K562 (cell line): ENCODE data around the gene PTGR2. TPM values are rescaled to one million over a fixed set of nuclear protein-coding genes. Genes with fewer than 3 reads are reported as not detected.

Source experiments
- ATF6 ChIP-seq: sonication (generic); formaldehyde crosslinking; IDR thresholded peaks from 2 replicates; pipeline ENCODE4 v1.4.0; 2020; ENCODE audit warnings: mild to moderate bottlenecking, missing genetic modification reagents
- CHD1 ChIP-seq: fragments of 200-600 bp; sonication (generic); IDR thresholded peaks from one replicate; pipeline ENCODE4 v1.6.1; 2012; ENCODE audit warnings: mild to moderate bottlenecking, moderate library complexity, low read length, inconsistent platforms
- ERF ChIP-seq: fragments of 450-650 bp; formaldehyde crosslinking; IDR thresholded peaks from 2 replicates; pipeline ENCODE4 v1.4.0; 2020; ENCODE audit warnings: mild to moderate bottlenecking, mixed read lengths
- FOXJ3 ChIP-seq: sonication (generic); formaldehyde crosslinking; IDR thresholded peaks from 2 replicates; pipeline ENCODE4 v1.4.0; 2020; ENCODE audit warnings: mild to moderate bottlenecking, missing genetic modification reagents
- FOXP1 ChIP-seq: sonication (generic); formaldehyde crosslinking; IDR thresholded peaks from 2 replicates; pipeline ENCODE4 v1.8.0; 2022; ENCODE audit warnings: mild to moderate bottlenecking, missing genetic modification reagents
- HDAC1 ChIP-seq, 2 experiments: fragments of 450-650 bp; IDR thresholded peaks; 2 replicates each; pipeline ENCODE4 v1.6.1; 2016 to 2017; ENCODE audit warnings: inconsistent platforms in 1 of 2, mild to moderate bottlenecking in 1 of 2, moderate library complexity in 1 of 2
- HEY1 ChIP-seq: fragments of 250-450 bp; sonication (Bioruptor Pico); IDR thresholded peaks from 2 replicates; pipeline ENCODE4 v1.5.0; 2020; ENCODE audit warnings: mild to moderate bottlenecking, moderate library complexity, borderline replicate concordance
- HMGN3 ChIP-seq: IDR thresholded peaks from 2 replicates; pipeline ENCODE4 v1.6.1; 2011; ENCODE audit warnings: borderline replicate concordance, low read depth, mild to moderate bottlenecking, mixed read lengths, low read length; ENCODE audit not compliant: insufficient read length; ENCODE audit errors: extremely low read depth
- LEF1 ChIP-seq: fragments of 450-650 bp; IDR thresholded peaks from 2 replicates; pipeline ENCODE4 v1.6.1; 2016; ENCODE audit warnings: mild to moderate bottlenecking
- NFYB ChIP-seq: IDR thresholded peaks from 2 replicates; pipeline ENCODE4 v1.6.1; 2011; ENCODE audit warnings: mild to moderate bottlenecking, moderate library complexity; ENCODE audit not compliant: insufficient read length; ENCODE audit errors: extremely low read depth
- NR2F6 ChIP-seq: fragments of 450-650 bp; formaldehyde crosslinking; IDR thresholded peaks from 2 replicates; pipeline ENCODE4 v1.4.0; 2020; ENCODE audit warnings: mild to moderate bottlenecking
- NR4A1 ChIP-seq, 2 experiments: fragments of 250-450 bp in 1 of 2; fragments of 450-650 bp in 1 of 2; sonication (Bioruptor Pico) in 1 of 2; IDR thresholded peaks; 2 replicates each; pipeline versions ENCODE4 v1.4.0 to v1.6.1; 2016 to 2020; ENCODE audit warnings: mild to moderate bottlenecking in 2 of 2, missing compliant biosample characterization in 1 of 2, missing genetic modification characterization in 1 of 2, moderate library complexity in 1 of 2
- PHB2 ChIP-seq: fragments of 450-650 bp; IDR thresholded peaks from 2 replicates; pipeline ENCODE4 v1.6.1; 2017; ENCODE audit warnings: low read depth
- PHTF2 ChIP-seq: fragments of 250-450 bp; sonication (Bioruptor Pico); IDR thresholded peaks from 2 replicates; pipeline ENCODE4 v1.5.0; 2021; ENCODE audit warnings: mild to moderate bottlenecking
- RNF2 ChIP-seq: sonication (generic); IDR thresholded peaks from 2 replicates; pipeline ENCODE4 v1.6.1; 2016
- TEAD1 ChIP-seq, 2 experiments: fragments of 450-650 bp in 1 of 2; sonication (generic) in 1 of 2; formaldehyde crosslinking; IDR thresholded peaks; 2 replicates each; pipeline versions ENCODE4 v1.4.0 to v1.8.0; 2020 to 2022; ENCODE audit warnings: mild to moderate bottlenecking in 2 of 2, missing genetic modification reagents in 1 of 2
- ZKSCAN3 ChIP-seq: fragments of 250-450 bp; sonication (Bioruptor Pico); IDR thresholded peaks from 2 replicates; pipeline ENCODE4 v1.4.0; 2020
- ZNF24 ChIP-seq: fragments of 450-650 bp; IDR thresholded peaks from 2 replicates; pipeline ENCODE4 v1.6.1; 2016
- ZNF445 ChIP-seq: fragments of 250-450 bp; sonication (Bioruptor Pico); IDR thresholded peaks from 2 replicates; pipeline ENCODE4 v1.4.0; 2020; ENCODE audit warnings: low read depth, mild to moderate bottlenecking, moderate library complexity
- ZNF57 ChIP-seq: fragments of 450-650 bp; formaldehyde crosslinking; IDR thresholded peaks from 2 replicates; pipeline ENCODE4 v1.4.0; 2020; ENCODE audit warnings: mild to moderate bottlenecking, moderate library complexity
- ZNF740 ChIP-seq, 3 experiments: fragments of 200-800 bp in 1 of 3; sonication (Bioruptor generic) in 1 of 3; sonication (generic) in 1 of 3; formaldehyde crosslinking in 1 of 3; IDR thresholded peaks; 2 replicates each; pipeline versions ENCODE4 v1.6.1 to v1.8.0; 2016 to 2022; ENCODE audit warnings: mild to moderate bottlenecking in 2 of 3, missing compliant biosample characterization in 2 of 3, missing genetic modification characterization in 2 of 3, missing genetic modification reagents in 1 of 3
- ZNF764 ChIP-seq: fragments of 250-450 bp; sonication (Bioruptor Pico); IDR thresholded peaks from 2 replicates; pipeline ENCODE4 v1.4.0; 2020; ENCODE audit warnings: low read depth, mild to moderate bottlenecking, moderate library complexity
- polyA plus RNA-seq, 8 experiments: library from polyadenylated mRNA; depleted of rRNA in 4 of 8; stranded (reverse) in 5 of 8; unstranded in 3 of 8; fragments of >200 nt; fragmentation: Nextera tagmentation in 2 of 8; fragmentation: Illumina TruSeq in 1 of 8; extraction: Ambion mirVana in 2 of 8; extraction: Trizol in 1 of 8; gene quantifications; 2 replicates each; pipeline versions ENCODE4 v1.2.1 to v1.2.3, GENCODE V29; 2011 to 2014; ENCODE audit warnings: inconsistent platforms in 1 of 8, missing spikeins in 1 of 8
- total RNA-seq, 7 experiments: library from RNA; depleted of rRNA in 6 of 7; stranded (reverse); fragments of >200 nt in 6 of 7; fragmentation: Illumina TruSeq in 2 of 7; extraction: Trizol in 2 of 7; gene quantifications; 2 replicates each; pipeline versions ENCODE4 v1.2.1 to v1.2.3, GENCODE V29; 2011 to 2021; ENCODE audit warnings: low replicate concordance in 1 of 7

PTGR2 gene
- total and polyA plus RNA-seq, 9 of the 15 experiments (the other 6 are each of a cell fraction or from before 2014, with no cell fraction given), result 7.4 to 23.0 (median 13.0) TPM

GRCh38 chr14:73886449-73887317 is 35.1 kb downstream of the PTGR2 start, which contains the start of gene ZNF410 (continued):
- TF ChIP-seq ZNF740 (CRISPR knock-in tag; IDR thresholded peaks at IDR 0.05), result peak; percentile 92
- peak in 1 of 2 experiments; percentile 85; a peak in 2 of 4 replicates for TF ChIP-seq ZNF740 (tag; IDR thresholded peaks at IDR 0.05)
- no peak for TF ChIP-seq ERF (CRISPR knock-in tag)
- peak; percentile 93 for TF ChIP-seq HMGN3
- TF ChIP-seq ZNF24, result no peak; the same call in 1 of the 2 replicates
- TF ChIP-seq RNF2, result peak; percentile 80
- no peak for TF ChIP-seq NR4A1 (CRISPR knock-in tag; IDR thresholded peaks at IDR 0.05)
- no peak for TF ChIP-seq NR4A1 (tag; IDR thresholded peaks at IDR 0.05)
- no peak for TF ChIP-seq FOXJ3 (CRISPR knock-in tag)
- no peak for TF ChIP-seq ZNF57
- no peak for TF ChIP-seq ZNF764 (CRISPR knock-in tag)
- TF ChIP-seq LEF1, result no peak
- TF ChIP-seq FOXP1, result no peak; the same call in 1 of the 2 replicates
- peak in 1 of 2 experiments; percentile 59; a peak in 1 of 4 replicates for TF ChIP-seq TEAD1 (CRISPR knock-in tag; IDR thresholded peaks at IDR 0.05)
- no peak for TF ChIP-seq HEY1 (CRISPR knock-in tag)
- no peak for TF ChIP-seq CHD1
- no peak for TF ChIP-seq PHTF2 (CRISPR knock-in tag)
- no peak for TF ChIP-seq NFYB
- no peak for TF ChIP-seq PHB2
- no peak for TF ChIP-seq ZKSCAN3 (CRISPR knock-in tag)
- no peak for TF ChIP-seq ZNF445
- 0 out of 4 replicates have a peak, but pooled peaks of 1 of the 2 experiments have one; percentile 32 for TF ChIP-seq HDAC1 (IDR thresholded peaks at IDR 0.05)
- TF ChIP-seq ATF6, result 0 out of 2 replicates have a peak, but pooled peaks have one; percentile 46
- no peak for TF ChIP-seq NR2F6 (CRISPR knock-in tag)
